IMR-90 (cell line): ENCODE measurements around the gene CELSR1. TPM values are rescaled to one million over a fixed set of nuclear protein-coding genes. Genes with fewer than 3 reads are reported as not detected.
"Not testable (repeated sequence)": the region's sequence is repeated elsewhere in the genome, so short reads cannot be mapped to it uniquely, and the experiment has no call there.

Experiments used
- ATAC-seq: fragments of 200-7000 bp; cut with Tn5 transposase; 2 replicates; pipeline ENCODE4 v1.9.1; 2020; ENCODE audit warnings: low read depth, mild to moderate bottlenecking, moderate library complexity
- BruUV-seq: library from RNA; stranded (reverse); fragments of 400-500 nt; replicated peaks from 2 replicates; lab custom pipeline; 2021; lab: Mats Ljungman, UMichigan
- CTCF ChIA-PET: fragments of 300-600 bp; formaldehyde crosslinking; extraction: SDS; loops from one replicate; lab custom pipeline; 2021; ENCODE audit warnings: antibody characterized with exemption; lab: Yijun Ruan, JAX
- POLR2A ChIA-PET: fragments of 300-600 bp; sonication (Branson Sonifier 250); formaldehyde crosslinking; loops from one replicate; lab custom pipeline; 2022; ENCODE audit warnings: antibody characterized with exemption; ENCODE audit not compliant: unreplicated experiment; lab: Charles Lee
- DNase-seq: peaks from one replicate; pipeline ENCODE4 v3.0.0; 2013
- H2AFZ ChIP-seq: replicated peaks from 2 replicates; pipeline ENCODE3; 2013; ENCODE audit warnings: low read length, mild to moderate bottlenecking; ENCODE audit not compliant: poor library complexity
- H2AK5ac ChIP-seq: 2 replicates; pipeline ENCODE4 v1.6.1; 2013; ENCODE audit warnings: low read depth, low read length, inconsistent platforms
- H2AK9ac ChIP-seq: replicated peaks from 2 replicates; pipeline ENCODE3; 2013; ENCODE audit warnings: mild to moderate bottlenecking, low read depth, low read length, moderate library complexity; ENCODE audit not compliant: poor library complexity
- H2BK120ac ChIP-seq: 2 replicates; pipeline ENCODE4 v1.6.1; 2013; ENCODE audit warnings: low read depth, low read length, inconsistent platforms
- H2BK15ac ChIP-seq: 3 replicates; pipeline ENCODE4 v1.6.1; 2013; ENCODE audit warnings: low read depth, low read length, inconsistent platforms
- H2BK20ac ChIP-seq: 2 replicates; pipeline ENCODE4 v1.6.1; 2013; ENCODE audit warnings: low read depth, mild to moderate bottlenecking, inconsistent platforms, low read length, moderate library complexity
- H2BK5ac ChIP-seq: 2 replicates; pipeline ENCODE4 v1.6.1; 2013; ENCODE audit warnings: mild to moderate bottlenecking, low read depth, low read length, inconsistent platforms; ENCODE audit not compliant: poor library complexity, severe bottlenecking
- H3K14ac ChIP-seq: replicated peaks from 2 replicates; pipeline ENCODE4 v1.6.1; 2013; ENCODE audit warnings: low read depth, low read length, inconsistent platforms
- H3K18ac ChIP-seq: 2 replicates; pipeline ENCODE4 v1.6.1; 2013; ENCODE audit warnings: low read depth, low read length, control low read depth
- H3K23ac ChIP-seq: 2 replicates; pipeline ENCODE4 v1.6.1; 2013; ENCODE audit warnings: low read depth, low read length, inconsistent platforms
- H3K27ac ChIP-seq: 2 replicates; pipeline ENCODE4 v1.5.1; 2013; ENCODE audit warnings: mild to moderate bottlenecking, control low read depth, low read length; ENCODE audit not compliant: insufficient read depth
- H3K27me3 ChIP-seq: 2 replicates; pipeline ENCODE4 v1.6.1; 2013; ENCODE audit warnings: low read length; ENCODE audit not compliant: control insufficient read depth, insufficient read depth
- H3K36me3 ChIP-seq: 2 replicates; pipeline ENCODE4 v1.6.1; 2013; ENCODE audit warnings: low read length, mixed read lengths; ENCODE audit not compliant: control insufficient read depth, insufficient read depth
- H3K4ac ChIP-seq: 2 replicates; pipeline ENCODE4 v1.6.1; 2013; ENCODE audit warnings: low read depth, low read length, inconsistent platforms
- H3K4me1 ChIP-seq: 2 replicates; pipeline ENCODE4 v1.6.1; 2013; ENCODE audit warnings: low read length, mixed read lengths; ENCODE audit not compliant: control insufficient read depth, insufficient read depth
- H3K4me2 ChIP-seq: 2 replicates; pipeline ENCODE4 v1.6.1; 2013; ENCODE audit warnings: low read depth, mild to moderate bottlenecking, control low read depth, low read length, moderate library complexity
- H3K4me3 ChIP-seq: 2 replicates; pipeline ENCODE4 v1.5.1; 2013; ENCODE audit warnings: low read depth, mild to moderate bottlenecking, control low read depth, low read length, moderate library complexity; ENCODE audit not compliant: insufficient read depth
- H3K56ac ChIP-seq: 2 replicates; pipeline ENCODE4 v1.6.1; 2013; ENCODE audit warnings: low read length, inconsistent platforms; ENCODE audit not compliant: insufficient read depth; ENCODE audit errors: extremely low read depth
- H3K79me1 ChIP-seq, 2 experiments: 2 replicates each; pipeline ENCODE4 v1.6.1; 2013; ENCODE audit warnings: low read length in 2 of 2, inconsistent platforms in 1 of 2, low read depth in 1 of 2
- H3K9ac ChIP-seq: 2 replicates; pipeline ENCODE4 v1.6.1; 2013; ENCODE audit warnings: low read depth, low read length, control low read depth
- H3K9me1 ChIP-seq: 2 replicates; pipeline ENCODE4 v1.6.1; 2013; ENCODE audit warnings: low read length, inconsistent platforms; ENCODE audit not compliant: insufficient read depth
- H3K9me3 ChIP-seq: 2 replicates; pipeline ENCODE4 v1.6.1; 2013; ENCODE audit warnings: low read length; ENCODE audit not compliant: control insufficient read depth, insufficient read depth
- H4K20me1 ChIP-seq: 2 replicates; pipeline ENCODE4 v1.6.1; 2013; ENCODE audit warnings: low read length, inconsistent platforms; ENCODE audit not compliant: insufficient read depth
- H4K5ac ChIP-seq: 2 replicates; pipeline ENCODE4 v1.6.1; 2013; ENCODE audit warnings: mild to moderate bottlenecking, low read depth, low read length, control low read depth
- H4K8ac ChIP-seq, 2 experiments: 2 replicates each; pipeline ENCODE4 v1.6.1; 2013; ENCODE audit warnings: low read depth in 2 of 2, low read length in 2 of 2, control low read depth in 1 of 2, inconsistent platforms in 1 of 2
- H4K91ac ChIP-seq: 2 replicates; pipeline ENCODE4 v1.6.1; 2013; ENCODE audit warnings: low read depth, low read length, inconsistent platforms; ENCODE audit not compliant: insufficient read depth
- WGBS, 2 experiments: methylation state at CpG; one replicate each; pipeline versions ENCODE4 v1.1.5 to v1.1.7; 2013; ENCODE audit warnings: missing lambda C conversion rate in 2 of 2; ENCODE audit not compliant: insufficient read length in 1 of 2; ENCODE audit errors: extremely low coverage in 2 of 2; 5-methylcytosine and 5-hydroxymethylcytosine counted together
- dilution Hi-C: fragments of 300-500 bp; cut with HindIII; formaldehyde crosslinking; loops from one replicate; pipeline ENCODE4 v1.14.3; 2018; ENCODE audit warnings: low sequenced_read_pairs; ENCODE audit not compliant: unreplicated experiment
- in situ Hi-C: fragments of 300-500 bp; cut with MboI; formaldehyde crosslinking; loops from 3 replicates; pipeline ENCODE4 v1.14.3; 2019; ENCODE audit warnings: low sequenced_read_pairs, inconsistent platforms, mixed read lengths
- intact Hi-C: fragments of 100-400 bp; cut with micrococcal nuclease; formaldehyde crosslinking; loops from 2 replicates; pipeline ENCODE4 v1.10.0; 2022
- polyA plus RNA-seq, 3 experiments: library from polyadenylated mRNA; depleted of rRNA; stranded (reverse); fragments of >200 nt; gene quantifications; 2 replicates each; pipeline ENCODE4 v1.2.3, GENCODE V29; 2012; ENCODE audit warnings: low replicate concordance in 1 of 3
- total RNA-seq: library from RNA; depleted of rRNA; stranded (reverse); fragments of >200 nt; gene quantifications from 2 replicates; pipeline ENCODE4 v1.2.3, GENCODE V29; 2012

CELSR1 gene
- total and polyA plus RNA-seq, 2 of the 4 experiments (the other 2 are of a cell fraction), result 0.36 to 0.82 TPM

DNA sequence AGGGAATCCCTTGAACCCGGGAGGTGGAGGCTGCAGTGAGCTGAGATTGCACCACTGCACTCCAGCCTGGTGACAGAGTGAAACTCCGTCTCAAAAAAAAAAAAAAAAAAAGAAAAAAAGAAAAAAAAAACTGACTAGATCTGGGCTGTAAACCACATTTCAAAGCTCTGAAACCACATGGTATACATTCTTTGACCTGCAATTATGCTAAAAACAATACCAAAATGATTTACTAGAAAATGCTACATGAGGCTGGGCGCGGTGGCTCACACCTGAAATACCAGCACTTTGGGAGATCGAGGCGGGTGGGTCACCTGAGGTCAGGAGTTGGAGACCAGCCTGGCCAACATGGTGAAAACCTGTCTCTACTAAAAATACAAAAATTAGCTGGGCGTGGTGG, 133.5 kb downstream of the CELSR1 start:
- H3K36me3 ChIP-seq, H4K8ac ChIP-seq, H3K9me3 ChIP-seq, POLR2A ChIA-PET, H3K79me1 ChIP-seq, H3K18ac ChIP-seq, H3K4me2 ChIP-seq, intact Hi-C loops, H2AK9ac ChIP-seq, dilution Hi-C loops, H3K14ac ChIP-seq, H3K23ac ChIP-seq, in situ Hi-C loops, H3K9me1 ChIP-seq, H3K4me3 ChIP-seq, H2BK20ac ChIP-seq, H2BK5ac ChIP-seq, BruUV-seq, H3K9ac ChIP-seq, H2AFZ ChIP-seq, H3K4ac ChIP-seq, ATAC-seq, H2BK120ac ChIP-seq, H3K27ac ChIP-seq, H2AK5ac ChIP-seq, DNase-seq, H4K5ac ChIP-seq, H2BK15ac ChIP-seq, H4K91ac ChIP-seq, H4K20me1 ChIP-seq, H3K4me1 ChIP-seq, H3K56ac ChIP-seq: not testable (repeated sequence)
- CTCF ChIA-PET, result interaction anchor here (0.6 kb wide), 1 partner anchor 23 kb away, joined by 3 read pairs; no protein-coding TSS in a partner anchor
- H3K27me3 ChIP-seq, result peaks cover 13% of the 10 kb centered on the region
- WGBS, 2 experiments, result 84% methylated on average over 5 of the region's 7 CpGs; no CpG with 5 or more reads in 1 of the 2 experiments
